Right atrium auricular region (tissue), 2 donors: Measurements from ENCODE around the gene PRR5L. TPM values are rescaled to one million over a fixed set of nuclear protein-coding genes. Genes with fewer than 3 reads are reported as not detected.
A peak's percentile ranks its signal among the peaks of the same experiment; 100 is the strongest.

Source experiments
- DNase-seq: peaks from one replicate; pipeline ENCODE4 v3.0.0-alpha.2; 2019; ENCODE audit warnings: low spot score
- H3K27ac ChIP-seq, 2 donors: fragments of 200-600 bp; sonication (generic); 1 replicate in 1 of 2; 2 replicates in 1 of 2; pipeline ENCODE4 v1.5.1; 2016 to 2019
- H3K27me3 ChIP-seq, 2 donors: fragments of 200-600 bp; sonication (generic); one replicate each; pipeline versions ENCODE4 v1.5.1 to v1.6.0; 2017 to 2019
- H3K36me3 ChIP-seq: fragments of 200-600 bp; sonication (generic); one replicate; pipeline ENCODE4 v1.5.1; 2016
- H3K4me1 ChIP-seq, 2 donors: fragments of 200-600 bp; sonication (generic); one replicate each; pipeline versions ENCODE4 v1.5.1 to v1.6.0; 2017 to 2019
- H3K4me3 ChIP-seq, 2 donors: fragments of 200-600 bp; sonication (generic); 1 replicate in 1 of 2; 2 replicates in 1 of 2; pipeline ENCODE4 v1.5.1; 2017 to 2019; ENCODE audit warnings: mild to moderate bottlenecking in 1 of 2, moderate library complexity in 1 of 2
- H3K9me3 ChIP-seq, 2 donors: fragments of 200-600 bp; sonication (generic); one replicate each; pipeline ENCODE4 v1.5.1; 2019
- CTCF ChIP-seq, 2 donors: fragments of 200-600 bp; sonication (generic); IDR thresholded peaks; one replicate each; pipeline ENCODE4 v1.5.1; 2019; ENCODE audit warnings: antibody characterized with exemption in 2 of 2
- total RNA-seq, 2 donors: library from RNA; depleted of rRNA; stranded (reverse); fragments of >200 nt; gene quantifications; one replicate each; pipeline ENCODE4 v1.1.0, GENCODE V29; 2016

PRR5L gene
- total RNA-seq, 2 donors from 2014 or later: 1.3 to 6.8 TPM

GRCh38 chr11:36361901-36362391 is 65.9 kb downstream of the PRR5L start:
- Histone ChIP-seq H3K9me3 (no peaks in the 10 kb centered on the region), H3K27ac (no peak overlapping the region), H3K27me3 (no peaks in the 10 kb centered on the region), H3K4me1 (no peaks in the 10 kb centered on the region), H3K4me3 (peak overlapping the region in 1 of 2 donors; percentile 19), H3K36me3 (no peaks in the 10 kb centered on the region)
- DNase-seq: peak; percentile 63
- TF ChIP-seq CTCF (IDR thresholded peaks at IDR 0.05): no peak

GRCh38 chr11:36362902-36363301 is 66.8 kb downstream of the PRR5L start:
- DNase-seq: no peak
- no peaks in the 10 kb centered on the region for H3K4me1 ChIP-seq
- no peak overlapping the region for H3K27ac ChIP-seq
- no peaks in the 10 kb centered on the region for H3K9me3 ChIP-seq
- H3K36me3 ChIP-seq: no peaks in the 10 kb centered on the region
- TF ChIP-seq CTCF (IDR thresholded peaks at IDR 0.05): no peak
- H3K4me3 ChIP-seq: no peak overlapping the region
- no peaks in the 10 kb centered on the region for H3K27me3 ChIP-seq

- no peaks in the 10 kb centered on the region for H3K4me1 ChIP-seq
Measured at GRCh38 chr11:36363361-36364268, 67.5 kb downstream of the PRR5L start.

GRCh38 chr11:36364551-36365325 is 68.7 kb downstream of the PRR5L start:
- H3K36me3 ChIP-seq: no peaks in the 10 kb centered on the region
- no peak overlapping the region for H3K4me3 ChIP-seq
- no peaks in the 10 kb centered on the region for H3K9me3 ChIP-seq
- TF ChIP-seq CTCF (IDR thresholded peaks at IDR 0.05): no peak
- no peak for DNase-seq
- H3K4me1 ChIP-seq: no peaks in the 10 kb centered on the region
- no peaks in the 10 kb centered on the region for H3K27me3 ChIP-seq
- no peak overlapping the region for H3K27ac ChIP-seq

More at GRCh38 chr11:36363361-36364268, 67.5 kb downstream of the PRR5L start:
- H3K27me3 ChIP-seq: no peaks in the 10 kb centered on the region
- no peak overlapping the region for H3K4me3 ChIP-seq
- no peak for TF ChIP-seq CTCF (IDR thresholded peaks at IDR 0.05)
- no peaks in the 10 kb centered on the region for H3K9me3 ChIP-seq
- no peak for DNase-seq
- H3K36me3 ChIP-seq: no peaks in the 10 kb centered on the region
- no peak overlapping the region for H3K27ac ChIP-seq

GRCh38 chr11:36365907-36366306 is 69.8 kb downstream of the PRR5L start:
- Histone ChIP-seq H3K27me3 (no peaks in the 10 kb centered on the region), H3K36me3 (no peaks in the 10 kb centered on the region), H3K4me3 (no peak overlapping the region), H3K4me1 (no peaks in the 10 kb centered on the region), H3K9me3 (no peaks in the 10 kb centered on the region), H3K27ac (no peak overlapping the region)
- no peak for TF ChIP-seq CTCF (IDR thresholded peaks at IDR 0.05)
- no peak for DNase-seq
